Kidney (tissue), 14 donors: ENCODE results near the gene SH3BGRL2. TPM values are rescaled to one million over a fixed set of nuclear protein-coding genes. Genes with fewer than 3 reads are reported as not detected.

ENCODE experiments used
- DNase-seq, 5 donors: peaks; one replicate each; pipeline ENCODE4 v3.0.0-alpha.2; 2013 to 2020
- FAIRE-seq: peaks from 2 replicates; lab custom pipeline; 2012; peaks lifted over from hg19 to GRCh38; lab: Jason Lieb, UNC
- H3K27ac ChIP-seq, 2 donors: one replicate each; pipeline ENCODE4 v1.7.0; 2013; ENCODE audit warnings: low read depth in 2 of 2, low read length in 2 of 2, inconsistent platforms in 1 of 2
- H3K27me3 ChIP-seq: one replicate; pipeline ENCODE4 v1.7.1; 2013; ENCODE audit warnings: low read length, inconsistent platforms; ENCODE audit not compliant: control insufficient read depth, insufficient read depth
- H3K36me3 ChIP-seq, 3 donors: one replicate each; pipeline versions ENCODE4 v1.7.0 to v1.7.1; 2013; ENCODE audit warnings: low read length in 3 of 3, control low read depth in 1 of 3, inconsistent platforms in 1 of 3; ENCODE audit not compliant: insufficient read depth in 3 of 3, control insufficient read depth in 2 of 3
- H3K4me1 ChIP-seq, 3 donors: one replicate each; pipeline versions ENCODE4 v1.7.0 to v1.7.1; 2013; ENCODE audit warnings: low read length in 3 of 3, inconsistent platforms in 1 of 3, low read depth in 1 of 3; ENCODE audit not compliant: control insufficient read depth in 2 of 3, insufficient read depth in 2 of 3
- H3K4me3 ChIP-seq, 3 donors: one replicate each; pipeline versions ENCODE4 v1.7.0 to v1.8.1; 2013; ENCODE audit warnings: low read length in 3 of 3, control low read depth in 1 of 3, inconsistent platforms in 1 of 3
- H3K9ac ChIP-seq, 3 donors: one replicate each; pipeline versions ENCODE4 v1.7.0 to v1.7.1; 2013; ENCODE audit warnings: low read length in 3 of 3, control low read depth in 1 of 3, inconsistent platforms in 1 of 3
- H3K9me3 ChIP-seq, 3 donors: one replicate each; pipeline versions ENCODE4 v1.7.0 to v1.7.1; 2013; ENCODE audit warnings: low read length in 3 of 3, control low read depth in 1 of 3, inconsistent platforms in 1 of 3; ENCODE audit not compliant: control insufficient read depth in 2 of 3, insufficient read depth in 1 of 3
- intact Hi-C: fragments of 100-400 bp; cut with DNase I; formaldehyde crosslinking; loops from one replicate; pipeline ENCODE4 v1.11.1; 2022
- polyA plus RNA-seq: library from polyadenylated mRNA; stranded (reverse); fragments of 350-450 nt; fragmentation: Illumina TruSeq; extraction: RNeasy Lipid Tissue Mini Kit (QIAGEN cat#74804); gene quantifications from one replicate; pipeline ENCODE4 v1.2.3, GENCODE V29; 2014; ENCODE audit warnings: low read depth, low replicate concordance; ENCODE audit not compliant: insufficient read depth
- total RNA-seq: library from RNA; stranded (reverse); fragmentation: NEBNext Ultra II Directional; extraction: Animal tissue kit (Norgen Biotek cat#: 25700); gene quantifications from one replicate; pipeline ENCODE4 v1.2.1, GENCODE V29; 2021
- TF ChIP-seq, protein P1 (sequence below): IDR thresholded peaks from 3 replicates; pipeline ENCODE4 v1.5.1; 2012; ENCODE audit warnings: mild to moderate bottlenecking, moderate library complexity, borderline replicate concordance; ENCODE audit not compliant: insufficient read depth; ENCODE audit errors: extremely low read depth
- donor health status: control.
- donor health status: control.
- donor health status: control.
- donor health status: control.
- donor health status: control.
- donor health status: DM: yes; HTN: yes; CAD: no.
- donor health status: Normal renal cell carcinoma (clear cell type).

Gene SH3BGRL2
- total and polyA plus RNA-seq, 2 donors from 2014 or later: 14.6 to 18.6 TPM

DNA sequence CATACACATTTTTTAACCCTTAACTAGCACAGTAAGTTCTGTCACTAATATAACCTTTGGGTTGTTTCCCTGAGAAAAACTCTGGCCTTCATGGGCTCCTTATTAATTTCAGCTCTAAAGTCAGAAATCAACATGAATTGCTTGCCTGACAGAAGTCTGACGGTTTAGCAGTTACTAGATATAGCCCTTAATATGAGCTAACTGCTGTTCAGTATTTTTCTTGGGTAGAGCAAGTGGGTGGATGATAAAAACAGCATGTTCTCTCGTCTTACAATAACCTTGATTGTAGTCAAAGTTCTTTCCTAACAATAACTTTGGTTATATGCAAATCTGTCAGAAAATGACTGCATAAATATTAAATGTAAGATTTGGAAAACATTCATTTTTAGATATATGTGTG, 81.0 kb downstream of the SH3BGRL2 start:
- no peaks in the 10 kb centered on the region for H3K4me1 ChIP-seq
- intact Hi-C loops: no loop called here
- no peaks in the 10 kb centered on the region for H3K36me3 ChIP-seq
- no peaks in the 10 kb centered on the region for H3K27me3 ChIP-seq
- H3K9ac ChIP-seq: no peak overlapping the region
- no peak for DNase-seq
- TF ChIP-seq, protein P1, sequence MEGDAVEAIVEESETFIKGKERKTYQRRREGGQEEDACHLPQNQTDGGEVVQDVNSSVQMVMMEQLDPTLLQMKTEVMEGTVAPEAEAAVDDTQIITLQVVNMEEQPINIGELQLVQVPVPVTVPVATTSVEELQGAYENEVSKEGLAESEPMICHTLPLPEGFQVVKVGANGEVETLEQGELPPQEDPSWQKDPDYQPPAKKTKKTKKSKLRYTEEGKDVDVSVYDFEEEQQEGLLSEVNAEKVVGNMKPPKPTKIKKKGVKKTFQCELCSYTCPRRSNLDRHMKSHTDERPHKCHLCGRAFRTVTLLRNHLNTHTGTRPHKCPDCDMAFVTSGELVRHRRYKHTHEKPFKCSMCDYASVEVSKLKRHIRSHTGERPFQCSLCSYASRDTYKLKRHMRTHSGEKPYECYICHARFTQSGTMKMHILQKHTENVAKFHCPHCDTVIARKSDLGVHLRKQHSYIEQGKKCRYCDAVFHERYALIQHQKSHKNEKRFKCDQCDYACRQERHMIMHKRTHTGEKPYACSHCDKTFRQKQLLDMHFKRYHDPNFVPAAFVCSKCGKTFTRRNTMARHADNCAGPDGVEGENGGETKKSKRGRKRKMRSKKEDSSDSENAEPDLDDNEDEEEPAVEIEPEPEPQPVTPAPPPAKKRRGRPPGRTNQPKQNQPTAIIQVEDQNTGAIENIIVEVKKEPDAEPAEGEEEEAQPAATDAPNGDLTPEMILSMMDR: no peak
- FAIRE-seq: no peak
- H3K27ac ChIP-seq: peak overlapping the region in 1 of 2 donors; percentile 10
- no peaks in the 10 kb centered on the region for H3K9me3 ChIP-seq
- H3K4me3 ChIP-seq: no peak overlapping the region

DNA sequence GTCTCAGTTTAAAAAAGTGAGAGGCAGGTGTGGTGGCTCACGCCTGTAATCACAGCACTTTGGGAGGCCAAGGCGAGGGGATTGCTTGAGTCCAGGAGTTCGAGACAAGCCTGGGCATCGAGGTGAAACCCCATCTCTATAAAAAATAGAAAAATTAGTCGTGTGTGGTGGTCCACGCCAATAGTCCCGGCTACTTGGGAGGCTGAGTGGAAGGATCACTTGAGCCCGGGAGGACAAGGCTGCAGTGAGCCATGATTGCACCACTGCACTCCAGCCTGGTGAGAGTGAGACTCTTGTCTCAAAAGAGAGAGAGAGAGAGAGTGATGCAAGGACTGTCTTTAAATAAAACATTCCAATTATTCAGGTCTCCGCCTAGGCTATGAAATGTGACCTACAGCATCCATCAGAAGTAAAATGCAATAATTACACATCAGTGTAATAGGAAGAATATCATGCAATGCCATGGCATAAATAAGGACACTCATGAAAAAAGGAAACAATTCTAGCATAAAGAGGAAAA, 81.5 kb downstream of the SH3BGRL2 start:
- DNase-seq: no peak
- TF ChIP-seq, protein P1: no peak
- no peak for FAIRE-seq

DNA sequence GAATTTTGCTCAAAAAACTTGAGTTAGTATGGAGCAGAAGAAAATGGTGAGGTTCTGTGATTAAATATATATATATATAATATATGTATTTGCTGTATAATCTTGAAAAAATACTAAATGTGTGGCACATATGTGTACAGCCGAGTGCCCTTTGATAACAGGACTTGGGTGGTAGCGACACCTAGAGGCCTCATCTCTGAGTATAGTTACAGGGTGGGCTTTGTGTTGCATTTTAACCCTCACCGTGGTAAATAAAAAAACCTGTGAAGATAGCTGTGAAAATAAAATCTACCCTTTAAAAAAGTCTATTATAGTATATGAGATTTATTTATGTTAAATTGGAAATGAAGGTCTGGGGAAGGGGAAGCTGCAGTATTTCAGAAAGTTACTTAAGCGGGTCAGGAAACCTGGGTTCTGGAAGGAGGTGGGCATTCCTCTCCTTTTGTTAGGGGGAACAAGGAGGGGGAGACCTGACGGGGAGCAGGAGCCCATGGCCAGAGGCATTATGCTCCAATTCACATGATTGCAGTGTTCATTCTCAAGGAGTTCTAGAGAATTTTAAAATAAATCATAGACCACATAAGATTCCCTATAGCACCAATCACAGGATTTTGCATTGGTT, 82.7 kb downstream of the SH3BGRL2 start:
- H3K9ac ChIP-seq: no peak overlapping the region
- FAIRE-seq (peak; percentile 15), DNase-seq (peak in 3 of 5 donors; percentile 55 to 81 (median 72))
- H3K9me3 ChIP-seq: no peaks in the 10 kb centered on the region
- H3K27ac ChIP-seq: no peak overlapping the region
- H3K27me3 ChIP-seq: no peaks in the 10 kb centered on the region
- intact Hi-C loops: no loop called here
- H3K36me3 ChIP-seq: no peaks in the 10 kb centered on the region
- H3K4me1 ChIP-seq: no peaks in the 10 kb centered on the region
- TF ChIP-seq, protein P1: peak; percentile 60
- no peak overlapping the region for H3K4me3 ChIP-seq

More for the DNA sequence above, 81.5 kb downstream of the SH3BGRL2 start:
- H3K4me1 ChIP-seq: no peaks in the 10 kb centered on the region
- no peak overlapping the region for H3K9ac ChIP-seq
- no peak overlapping the region for H3K4me3 ChIP-seq
- no peaks in the 10 kb centered on the region for H3K36me3 ChIP-seq
- H3K9me3 ChIP-seq: no peaks in the 10 kb centered on the region
- no peak overlapping the region for H3K27ac ChIP-seq
- no peaks in the 10 kb centered on the region for H3K27me3 ChIP-seq
- intact Hi-C loops: no loop called here
